Activated CD8-positive, alpha-beta T cell treated with anti-CD3 and anti-CD28 coated beads for 36 hours (primary cell): ENCODE data around the gene GPALPP1. TPM values are rescaled to one million over a fixed set of nuclear protein-coding genes. Genes with fewer than 3 reads are reported as not detected.
"Not testable (repeated sequence)": the region's sequence is repeated elsewhere in the genome, so short reads cannot be mapped to it uniquely, and the experiment has no call there.

Experiments used
- ATAC-seq: fragments of 200-7000 bp; cut with Tn5 transposase; one replicate; pipeline ENCODE4 v1.10.0; 2021; ENCODE audit warnings: mild to moderate bottlenecking, moderate library complexity
- CTCF ChIA-PET: fragments of 350-600 bp; sonication (Branson Sonifier 250); formaldehyde crosslinking; loops from one replicate; lab custom pipeline; 2021; ENCODE audit warnings: antibody characterized with exemption; lab: Charles Lee
- POLR2A ChIA-PET: fragments of 350-600 bp; sonication (Branson Sonifier 250); formaldehyde crosslinking; loops from one replicate; lab custom pipeline; 2021; ENCODE audit warnings: antibody characterized with exemption; lab: Charles Lee
- DNase-seq: peaks from one replicate; pipeline ENCODE4 v3.0.0-alpha.2; 2020
- H3K27ac Mint-ChIP-seq: one replicate; pipeline ENCODE4 v1.8.0; 2021; ENCODE audit warnings: mild to moderate bottlenecking, mixed read lengths
- H3K27me3 Mint-ChIP-seq: one replicate; pipeline ENCODE4 v1.8.0; 2021; ENCODE audit warnings: mixed read lengths
- H3K36me3 Mint-ChIP-seq: one replicate; pipeline ENCODE4 v1.8.0; 2021; ENCODE audit warnings: low read depth, mixed read lengths
- H3K4me1 Mint-ChIP-seq: one replicate; pipeline ENCODE4 v1.8.0; 2021; ENCODE audit warnings: low read depth, mixed read lengths
- H3K4me3 Mint-ChIP-seq: one replicate; pipeline ENCODE4 v1.8.0; 2021; ENCODE audit warnings: mild to moderate bottlenecking, moderate library complexity, mixed read lengths
- H3K9me3 Mint-ChIP-seq: one replicate; pipeline ENCODE4 v1.8.0; 2021; ENCODE audit warnings: mixed read lengths
- intact Hi-C: fragments of 100-400 bp; cut with micrococcal nuclease; formaldehyde crosslinking; loops from one replicate; pipeline ENCODE4 v1.10.0; 2022
- total RNA-seq, 2 experiments: library from RNA; stranded (reverse); gene quantifications; one replicate each; pipeline ENCODE4 v1.2.3, GENCODE V29; 2021
- TF ChIP-seq, protein P1 (sequence below): fragments of 200-600 bp; IDR thresholded peaks from one replicate; pipeline ENCODE4 v1.8.0; 2022; ENCODE audit warnings: antibody characterized with exemption, mild to moderate bottlenecking

Gene GPALPP1, protein sequence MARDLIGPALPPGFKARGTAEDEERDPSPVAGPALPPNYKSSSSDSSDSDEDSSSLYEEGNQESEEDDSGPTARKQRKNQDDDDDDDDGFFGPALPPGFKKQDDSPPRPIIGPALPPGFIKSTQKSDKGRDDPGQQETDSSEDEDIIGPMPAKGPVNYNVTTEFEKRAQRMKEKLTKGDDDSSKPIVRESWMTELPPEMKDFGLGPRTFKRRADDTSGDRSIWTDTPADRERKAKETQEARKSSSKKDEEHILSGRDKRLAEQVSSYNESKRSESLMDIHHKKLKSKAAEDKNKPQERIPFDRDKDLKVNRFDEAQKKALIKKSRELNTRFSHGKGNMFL
- total RNA-seq: 10 to 100 TPM; 30.4 to 31.6 TPM

DNA sequence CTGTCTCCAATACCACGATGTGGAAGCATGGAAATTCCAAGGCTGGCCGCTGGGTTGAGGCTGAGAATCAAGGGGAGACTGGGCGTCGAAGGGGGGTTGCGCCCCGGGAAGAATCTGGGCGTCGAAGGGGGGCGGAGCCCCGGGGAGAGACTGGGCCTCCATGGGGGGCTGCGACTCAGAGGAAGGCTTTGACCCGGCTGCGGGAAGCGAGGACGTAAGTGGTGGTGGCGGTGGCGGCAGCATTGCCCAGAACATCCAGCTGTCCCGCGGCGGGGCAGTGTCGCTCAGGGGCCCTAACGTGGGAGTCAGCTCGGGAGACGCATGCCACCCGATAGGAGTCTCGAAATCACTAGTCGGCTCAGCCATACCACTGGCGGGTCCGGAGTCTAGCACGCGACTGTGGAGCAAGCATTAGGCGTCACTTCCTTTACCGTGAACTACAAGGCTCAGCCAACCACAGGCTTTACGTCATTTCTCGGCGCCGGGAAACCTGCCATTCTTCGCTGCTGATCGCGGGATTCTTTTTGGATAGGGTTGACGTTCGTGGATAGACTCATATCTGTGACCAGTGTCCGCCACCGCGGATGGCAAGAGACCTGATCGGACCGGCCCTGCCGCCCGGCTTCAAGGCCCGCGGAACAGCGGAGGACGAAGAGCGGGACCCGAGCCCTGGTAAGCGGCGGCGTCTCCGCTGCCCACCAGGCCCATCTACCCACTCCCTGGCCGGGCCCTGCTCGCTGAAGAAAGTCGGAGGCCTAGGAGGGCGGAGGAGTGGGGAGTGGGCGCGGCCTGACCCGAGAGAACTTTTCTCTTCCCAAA, at the start of gene GPALPP1, which contains the start of gene NUFIP1:
Gene GPALPP1 (plus strand): TSS at position 468 of the 819 bp plus-strand sequence. CDS start 117 bp downstream, at position 585.
Gene NUFIP1 (minus strand): TSS at position 401 of the 819 bp plus-strand sequence. CDS start 35 bp downstream, at position 366.
- CTCF ChIA-PET: interaction anchor here (1.4 to 2.3 kb wide), 2 partner anchors 72 to 506 kb away, joined by 5 to 10 read pairs; no protein-coding TSS in a partner anchor
- POLR2A ChIA-PET: interaction anchor here (0.9 to 1.6 kb wide), 3 partner anchors 15 to 352 kb away, joined by 3 to 4 read pairs (median 3); partner anchors contain the start of gene TPT1
- intact Hi-C loops: no loop called here

DNA sequence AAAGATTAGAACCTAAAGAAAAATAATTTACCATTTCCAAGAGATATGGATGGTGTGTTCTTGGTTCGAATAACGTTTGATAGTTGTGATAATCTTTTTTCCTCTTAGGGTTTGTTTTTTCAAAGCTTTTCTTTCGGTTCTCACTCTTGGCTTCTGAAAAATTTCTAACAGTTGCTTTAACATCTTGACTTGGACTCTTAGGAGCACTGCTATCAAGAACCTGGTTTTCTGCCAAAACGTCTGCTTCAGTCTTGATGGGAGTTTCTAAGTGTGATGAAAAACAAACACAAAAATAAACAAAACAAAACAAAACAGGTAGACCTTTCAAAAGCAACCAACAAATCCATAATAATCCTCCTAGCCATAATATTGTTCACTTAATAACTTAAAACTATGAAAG, 45.9 kb upstream of the GPALPP1 start:
- ATAC-seq, POLR2A ChIA-PET, H3K36me3 Mint-ChIP-seq, intact Hi-C loops, H3K4me1 Mint-ChIP-seq, H3K4me3 Mint-ChIP-seq, H3K27ac Mint-ChIP-seq, DNase-seq, H3K27me3 Mint-ChIP-seq, H3K9me3 Mint-ChIP-seq: not testable (repeated sequence)
- CTCF ChIA-PET: interaction anchor here (0.7 to 1.6 kb wide), 2 partner anchors 9 to 460 kb away, joined by 3 to 4 read pairs; no protein-coding TSS in a partner anchor

More for the DNA sequence above, at the start of gene GPALPP1, which contains the start of gene NUFIP1:
- H3K27ac Mint-ChIP-seq: peak within 1 kb of the TSS; percentile 97
- H3K4me3 Mint-ChIP-seq: peak within 1 kb of the TSS; percentile 94
- DNase-seq: peak; percentile 98
- no peaks in the 10 kb centered on the region for H3K9me3 Mint-ChIP-seq
- ATAC-seq: peak; percentile 97
- TF ChIP-seq, protein P1, sequence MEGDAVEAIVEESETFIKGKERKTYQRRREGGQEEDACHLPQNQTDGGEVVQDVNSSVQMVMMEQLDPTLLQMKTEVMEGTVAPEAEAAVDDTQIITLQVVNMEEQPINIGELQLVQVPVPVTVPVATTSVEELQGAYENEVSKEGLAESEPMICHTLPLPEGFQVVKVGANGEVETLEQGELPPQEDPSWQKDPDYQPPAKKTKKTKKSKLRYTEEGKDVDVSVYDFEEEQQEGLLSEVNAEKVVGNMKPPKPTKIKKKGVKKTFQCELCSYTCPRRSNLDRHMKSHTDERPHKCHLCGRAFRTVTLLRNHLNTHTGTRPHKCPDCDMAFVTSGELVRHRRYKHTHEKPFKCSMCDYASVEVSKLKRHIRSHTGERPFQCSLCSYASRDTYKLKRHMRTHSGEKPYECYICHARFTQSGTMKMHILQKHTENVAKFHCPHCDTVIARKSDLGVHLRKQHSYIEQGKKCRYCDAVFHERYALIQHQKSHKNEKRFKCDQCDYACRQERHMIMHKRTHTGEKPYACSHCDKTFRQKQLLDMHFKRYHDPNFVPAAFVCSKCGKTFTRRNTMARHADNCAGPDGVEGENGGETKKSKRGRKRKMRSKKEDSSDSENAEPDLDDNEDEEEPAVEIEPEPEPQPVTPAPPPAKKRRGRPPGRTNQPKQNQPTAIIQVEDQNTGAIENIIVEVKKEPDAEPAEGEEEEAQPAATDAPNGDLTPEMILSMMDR: no peak
- peaks cover 58% of the 10 kb centered on the region for H3K4me1 Mint-ChIP-seq
- peaks cover 26% of the 10 kb centered on the region for H3K36me3 Mint-ChIP-seq
- no peaks in the 10 kb centered on the region for H3K27me3 Mint-ChIP-seq

DNA sequence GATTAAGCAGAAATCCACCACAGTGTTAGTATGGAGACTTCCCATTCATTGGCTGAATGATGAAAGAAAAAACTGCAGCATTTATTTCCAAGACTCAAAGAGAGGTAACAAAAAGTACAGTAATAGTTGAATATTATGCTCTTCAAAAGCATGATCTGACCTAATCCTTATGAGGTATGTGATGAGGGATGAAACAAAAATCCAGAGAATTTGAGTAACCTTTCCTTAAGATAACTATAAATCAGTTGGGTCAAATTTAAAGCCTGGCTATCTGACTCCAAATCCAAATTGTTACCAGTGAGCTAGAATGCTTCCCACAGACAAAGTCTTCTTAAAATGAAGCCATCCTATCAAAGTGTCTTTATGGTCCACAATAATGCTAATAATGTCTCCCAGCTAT, 38.2 kb upstream of the GPALPP1 start:
- CTCF ChIA-PET: interaction anchor here (1.5 kb wide), 1 partner anchor 22 kb away, joined by 4 read pairs; no protein-coding TSS in a partner anchor
- H3K4me1 Mint-ChIP-seq: no peaks in the 10 kb centered on the region
- H3K36me3 Mint-ChIP-seq: peaks cover 4% of the 10 kb centered on the region
- no peaks in the 10 kb centered on the region for H3K9me3 Mint-ChIP-seq
- H3K27me3 Mint-ChIP-seq: no peaks in the 10 kb centered on the region
- POLR2A ChIA-PET: no interaction called here
- ATAC-seq (no peak), DNase-seq (no peak)
- no peak overlapping the region for H3K4me3 Mint-ChIP-seq
- intact Hi-C loops: no loop called here
- H3K27ac Mint-ChIP-seq: no peak overlapping the region
- TF ChIP-seq, protein P1: no peak

DNA sequence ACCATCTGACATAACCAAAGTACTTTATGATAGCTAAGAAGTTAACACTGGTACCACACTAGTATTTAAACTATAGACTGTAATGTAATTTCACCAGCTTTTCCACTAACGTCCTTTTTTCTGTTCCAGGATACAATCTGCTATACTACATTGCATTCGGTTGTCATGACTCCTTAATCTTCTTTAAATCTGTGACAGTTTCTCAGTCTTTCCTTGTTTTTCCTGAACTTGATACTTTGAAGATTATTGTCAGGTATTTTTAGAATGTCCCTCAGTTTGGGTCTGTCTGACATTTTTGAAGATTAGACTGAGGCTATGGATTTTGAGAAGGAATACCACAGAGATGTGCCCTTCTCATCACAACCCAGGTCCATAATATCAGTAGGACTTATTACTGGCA, 36.7 kb upstream of the GPALPP1 start:
- CTCF ChIA-PET: interaction anchor here (2.7 to 2.8 kb wide), 2 partner anchors 17 to 21 kb away, joined by 8 to 10 read pairs; no protein-coding TSS in a partner anchor
- Mint-ChIP-seq H3K27me3 (no peaks in the 10 kb centered on the region), H3K27ac (no peak overlapping the region), H3K36me3 (peaks cover 4% of the 10 kb centered on the region), H3K4me3 (no peak overlapping the region), H3K9me3 (no peaks in the 10 kb centered on the region), H3K4me1 (no peaks in the 10 kb centered on the region)
- intact Hi-C loops: no loop called here
- no peak for ATAC-seq
- POLR2A ChIA-PET: interaction anchor here (0.8 kb wide), 1 partner anchor 11 kb away, joined by 3 read pairs; no protein-coding TSS in a partner anchor
- DNase-seq: no peak
- TF ChIP-seq, protein P1: no peak

DNA sequence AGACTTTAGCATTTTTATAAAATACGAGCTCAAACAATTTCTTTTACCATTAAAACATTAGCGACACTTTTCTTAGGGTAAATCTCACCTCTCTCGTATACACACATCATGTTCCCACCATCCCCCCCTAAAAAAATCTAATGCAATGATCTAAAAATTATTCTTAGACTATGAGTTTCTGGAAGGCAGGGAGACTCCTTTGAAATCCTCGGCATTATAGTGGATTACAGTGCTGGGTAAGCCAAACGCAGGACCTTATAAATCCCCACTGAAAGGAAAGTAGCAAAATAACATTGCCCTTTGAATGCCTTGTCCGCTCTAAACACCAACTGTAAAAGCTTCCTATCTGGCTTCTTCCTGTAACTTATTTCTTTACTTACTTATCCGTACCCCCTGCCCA, 35.1 kb upstream of the GPALPP1 start:
- intact Hi-C loops: no loop called here
- no peak overlapping the region for H3K4me3 Mint-ChIP-seq
- no peak overlapping the region for H3K27ac Mint-ChIP-seq
- no peaks in the 10 kb centered on the region for H3K9me3 Mint-ChIP-seq
- ChIA-PET POLR2A (interaction anchor here (1.0 kb wide), 1 partner anchor 16 kb away, joined by 3 read pairs; no protein-coding TSS in a partner anchor), CTCF (interaction anchor here (2.7 to 2.8 kb wide), 2 partner anchors 15 to 19 kb away, joined by 8 to 10 read pairs; no protein-coding TSS in a partner anchor)
- no peaks in the 10 kb centered on the region for H3K27me3 Mint-ChIP-seq
- no peaks in the 10 kb centered on the region for H3K4me1 Mint-ChIP-seq
- TF ChIP-seq, protein P1: no peak
- DNase-seq (no peak), ATAC-seq (no peak)
- H3K36me3 Mint-ChIP-seq: peaks cover 7% of the 10 kb centered on the region
